ENCODE data around the gene ROBO2. TPM values are rescaled to one million over a fixed set of nuclear protein-coding genes. Genes with fewer than 3 reads are reported as not detected.

ROBO2 gene
- total and polyA plus RNA-seq, 4 experiments from 2014 or later = not detected

- ChIA-PET CTCF (ENCODE audit: partially characterized antibody) (no interaction called here), POLR2A (ENCODE audit: partially characterized antibody) (no interaction called here)
- Mint-ChIP-seq H3K4me3 (no peak overlapping the region), H3K9me3 (peaks cover 0 to 21% (median 7%) of the 10 kb centered on the region in 8 donors), H3K36me3 (peaks cover 0 to 7% of the 10 kb centered on the region in 2 donors), H3K27me3 (peaks cover 11 to 14% of the 10 kb centered on the region in 2 donors), H3K27ac (no peak overlapping the region), H3K4me1 (peaks cover 0 to 2% (median 0%) of the 10 kb centered on the region in 4 donors)
- Histone ChIP-seq H3K4me3 (ENCODE audit: low read length in 2 of 2) (no peak overlapping the region), H3K36me3 (ENCODE audit: insufficient read depth, low read length) (no peaks in the 10 kb centered on the region), H3K27me3 (ENCODE audit: insufficient read depth, low read length) (no peaks in the 10 kb centered on the region), H3K27ac (ENCODE audit: low read depth, low read length) (no peak overlapping the region), H3K4me1 (ENCODE audit: insufficient read depth, low read length) (no peaks in the 10 kb centered on the region), H3K9me3 (ENCODE audit: control insufficient read depth in 1 of 2, low read length in 2 of 2) (no peaks in the 10 kb centered on the region)
- DNase-seq = no peak
- intact Hi-C loops (cut with micrococcal nuclease) = no loop called here
Observed at GRCh38 chr3:77040926-77041722, 1.2 kb downstream of the ROBO2 start.

- Histone ChIP-seq H3K4me3 (ENCODE audit: low read length in 2 of 2) (no peak overlapping the region), H3K4me1 (ENCODE audit: insufficient read depth, low read length) (no peaks in the 10 kb centered on the region), H3K27ac (ENCODE audit: low read depth, low read length) (no peak overlapping the region), H3K9me3 (ENCODE audit: control insufficient read depth in 1 of 2, low read length in 2 of 2) (no peaks in the 10 kb centered on the region), H3K27me3 (ENCODE audit: insufficient read depth, low read length) (no peaks in the 10 kb centered on the region), H3K36me3 (ENCODE audit: insufficient read depth, low read length) (no peaks in the 10 kb centered on the region)
- Mint-ChIP-seq H3K27me3 (peaks cover 11 to 14% of the 10 kb centered on the region in 2 donors), H3K9me3 (peaks cover 2 to 23% (median 7%) of the 10 kb centered on the region in 8 donors), H3K36me3 (peaks cover 0 to 7% of the 10 kb centered on the region in 2 donors), H3K4me1 (peaks cover 0 to 2% (median 0%) of the 10 kb centered on the region in 4 donors), H3K4me3 (no peak overlapping the region), H3K27ac (no peak overlapping the region)
- no peak for DNase-seq
- ChIA-PET POLR2A (ENCODE audit: partially characterized antibody) (no interaction called here), CTCF (ENCODE audit: partially characterized antibody) (no interaction called here)
- intact Hi-C loops (cut with micrococcal nuclease) = no loop called here
Observed at GRCh38 chr3:77041811-77042210, 1.9 kb downstream of the ROBO2 start.

- Mint-ChIP-seq H3K4me3 (no peak overlapping the region), H3K4me1 (peaks cover 0 to 2% (median 0%) of the 10 kb centered on the region in 4 donors), H3K9me3 (peaks cover 4 to 25% (median 8%) of the 10 kb centered on the region in 8 donors), H3K36me3 (peaks cover 0 to 7% of the 10 kb centered on the region in 2 donors), H3K27me3 (peaks cover 11 to 14% of the 10 kb centered on the region in 2 donors), H3K27ac (no peak overlapping the region)
- H3K27ac ChIP-seq (ENCODE audit: low read depth, low read length) = no peak overlapping the region
- CTCF ChIA-PET (ENCODE audit: partially characterized antibody) = no interaction called here
- H3K36me3 ChIP-seq (ENCODE audit: insufficient read depth, low read length) = no peaks in the 10 kb centered on the region
- H3K27me3 ChIP-seq (ENCODE audit: insufficient read depth, low read length) = no peaks in the 10 kb centered on the region
- no peak overlapping the region for H3K4me3 ChIP-seq (ENCODE audit: low read length in 2 of 2)
- H3K9me3 ChIP-seq (ENCODE audit: control insufficient read depth in 1 of 2, low read length in 2 of 2) = no peaks in the 10 kb centered on the region
- intact Hi-C loops (cut with micrococcal nuclease) = no loop called here
- DNase-seq = no peak
- POLR2A ChIA-PET (ENCODE audit: partially characterized antibody) = no interaction called here
- H3K4me1 ChIP-seq (ENCODE audit: insufficient read depth, low read length) = no peaks in the 10 kb centered on the region
Observed at GRCh38 chr3:77042343-77042742, 2.4 kb downstream of the ROBO2 start.

- Histone ChIP-seq H3K27ac (ENCODE audit: low read depth, low read length) (no peak overlapping the region), H3K9me3 (ENCODE audit: control insufficient read depth in 1 of 2, low read length in 2 of 2) (no peaks in the 10 kb centered on the region), H3K36me3 (ENCODE audit: insufficient read depth, low read length) (no peaks in the 10 kb centered on the region), H3K4me3 (ENCODE audit: low read length in 2 of 2) (no peak overlapping the region), H3K27me3 (ENCODE audit: insufficient read depth, low read length) (no peaks in the 10 kb centered on the region), H3K4me1 (ENCODE audit: insufficient read depth, low read length) (no peaks in the 10 kb centered on the region)
- Mint-ChIP-seq H3K27ac (no peak overlapping the region), H3K4me1 (peaks cover 0 to 2% (median 0%) of the 10 kb centered on the region in 4 donors), H3K9me3 (peaks cover 4 to 23% (median 8%) of the 10 kb centered on the region in 8 donors), H3K36me3 (peaks cover 0 to 7% of the 10 kb centered on the region in 2 donors), H3K4me3 (no peak overlapping the region), H3K27me3 (peaks cover 11 to 14% of the 10 kb centered on the region in 2 donors)
- intact Hi-C loops (cut with micrococcal nuclease) = no loop called here
- ChIA-PET CTCF (ENCODE audit: partially characterized antibody) (no interaction called here), POLR2A (ENCODE audit: partially characterized antibody) (no interaction called here)
- no peak for DNase-seq
Observed at GRCh38 chr3:77042882-77043281, 3.0 kb downstream of the ROBO2 start.

GRCh38 chr3:77045686-77046085 is 5.8 kb downstream of the ROBO2 start:
- ChIA-PET CTCF (ENCODE audit: partially characterized antibody) (no interaction called here), POLR2A (ENCODE audit: partially characterized antibody) (no interaction called here)
- Mint-ChIP-seq H3K27me3 (peaks cover 4 to 5% of the 10 kb centered on the region in 2 donors), H3K4me3 (no peak overlapping the region), H3K36me3 (peaks cover 0 to 4% of the 10 kb centered on the region in 2 donors), H3K4me1 (no peaks in the 10 kb centered on the region), H3K27ac (no peak overlapping the region), H3K9me3 (peaks cover 2 to 20% (median 5%) of the 10 kb centered on the region in 8 donors)
- H3K4me1 ChIP-seq (ENCODE audit: insufficient read depth, low read length) = no peaks in the 10 kb centered on the region
- H3K27me3 ChIP-seq (ENCODE audit: insufficient read depth, low read length) = no peaks in the 10 kb centered on the region
- H3K36me3 ChIP-seq (ENCODE audit: insufficient read depth, low read length) = no peaks in the 10 kb centered on the region
- H3K27ac ChIP-seq (ENCODE audit: low read depth, low read length) = no peak overlapping the region
- H3K4me3 ChIP-seq (ENCODE audit: low read length in 2 of 2) = no peak overlapping the region
- no peak for DNase-seq
- H3K9me3 ChIP-seq (ENCODE audit: control insufficient read depth in 1 of 2, low read length in 2 of 2) = no peaks in the 10 kb centered on the region
- intact Hi-C loops (cut with micrococcal nuclease) = no loop called here

- CTCF ChIA-PET (ENCODE audit: partially characterized antibody) = no interaction called here
- Histone ChIP-seq H3K27me3 (ENCODE audit: insufficient read depth, low read length) (no peaks in the 10 kb centered on the region), H3K27ac (ENCODE audit: low read depth, low read length) (no peak overlapping the region), H3K4me3 (ENCODE audit: low read length in 2 of 2) (no peak overlapping the region), H3K4me1 (ENCODE audit: insufficient read depth, low read length) (no peaks in the 10 kb centered on the region), H3K9me3 (ENCODE audit: control insufficient read depth in 1 of 2, low read length in 2 of 2) (no peaks in the 10 kb centered on the region), H3K36me3 (ENCODE audit: insufficient read depth, low read length) (no peaks in the 10 kb centered on the region)
- no peak for DNase-seq
- POLR2A ChIA-PET (ENCODE audit: partially characterized antibody) = no interaction called here
- Mint-ChIP-seq H3K27ac (no peak overlapping the region), H3K4me1 (no peaks in the 10 kb centered on the region), H3K4me3 (no peak overlapping the region), H3K36me3 (no peaks in the 10 kb centered on the region), H3K9me3 (peaks cover 1 to 13% (median 5%) of the 10 kb centered on the region in 8 donors), H3K27me3 (no peaks in the 10 kb centered on the region)
- intact Hi-C loops (cut with micrococcal nuclease) = no loop called here
Observed at GRCh38 chr3:77048186-77048585, 8.3 kb downstream of the ROBO2 start.

- intact Hi-C loops (cut with micrococcal nuclease) = no loop called here
- CTCF ChIA-PET (ENCODE audit: partially characterized antibody) = no interaction called here
Observed at GRCh38 chr3:77051591-77051990, 11.7 kb downstream of the ROBO2 start.

More at GRCh38 chr3:77051591-77051990, 11.7 kb downstream of the ROBO2 start:
- peaks cover 0 to 17% (median 5%) of the 10 kb centered on the region in 8 donors for H3K9me3 Mint-ChIP-seq
- Histone ChIP-seq H3K27me3 (ENCODE audit: insufficient read depth, low read length) (no peaks in the 10 kb centered on the region), H3K9me3 (ENCODE audit: control insufficient read depth in 1 of 2, low read length in 2 of 2) (no peaks in the 10 kb centered on the region), H3K36me3 (ENCODE audit: insufficient read depth, low read length) (no peaks in the 10 kb centered on the region), H3K27ac (ENCODE audit: low read depth, low read length) (no peak overlapping the region), H3K4me3 (ENCODE audit: low read length in 2 of 2) (no peak overlapping the region), H3K4me1 (ENCODE audit: insufficient read depth, low read length) (no peaks in the 10 kb centered on the region)
- no peak for DNase-seq
- H3K27ac Mint-ChIP-seq = no peak overlapping the region
- H3K27me3 Mint-ChIP-seq = no peaks in the 10 kb centered on the region
- H3K4me3 Mint-ChIP-seq = no peak overlapping the region
- no peaks in the 10 kb centered on the region for H3K4me1 Mint-ChIP-seq
- POLR2A ChIA-PET (ENCODE audit: partially characterized antibody) = no interaction called here
- no peaks in the 10 kb centered on the region for H3K36me3 Mint-ChIP-seq

Measured in CD4-positive, alpha-beta memory T cell (primary cell).